ENCODE data around the gene ZBTB20.

ZBTB20 gene

DNA sequence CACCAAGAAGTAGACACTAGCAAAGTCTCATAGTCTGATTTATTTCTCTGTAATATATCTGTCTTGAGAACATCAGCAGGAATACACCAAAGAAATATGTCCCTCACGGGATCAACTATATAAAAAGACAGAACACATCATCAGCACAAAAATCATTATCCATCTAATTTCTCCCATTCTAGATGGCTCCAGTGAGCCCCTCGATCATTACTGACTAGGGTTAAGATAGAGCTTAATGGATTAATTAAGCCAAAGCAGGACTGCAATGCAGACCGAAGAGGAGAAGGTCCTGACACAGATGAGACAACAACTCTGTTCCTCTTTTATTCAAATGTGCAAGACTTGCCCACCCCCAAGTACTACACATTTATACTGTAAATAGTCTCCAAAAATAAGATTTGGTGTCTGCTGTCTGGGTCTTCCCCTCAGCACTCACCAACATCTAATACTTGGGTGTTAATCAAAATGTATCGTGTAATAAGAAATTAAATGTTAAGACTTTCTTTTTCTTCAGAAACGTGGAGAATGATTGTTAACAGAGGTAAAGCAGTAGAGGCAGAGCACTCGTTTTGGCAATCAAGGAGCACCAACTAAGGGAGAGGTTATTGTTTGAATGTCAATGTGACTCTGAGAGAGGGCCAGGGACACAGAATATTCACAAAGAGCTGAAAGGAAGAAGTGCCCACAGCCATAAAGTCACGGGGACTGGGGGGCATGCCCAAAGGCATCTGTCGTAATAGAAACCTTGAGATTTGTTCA, 719.6 kb downstream of the ZBTB20 start:
- DNase-seq, result no peak

DNA sequence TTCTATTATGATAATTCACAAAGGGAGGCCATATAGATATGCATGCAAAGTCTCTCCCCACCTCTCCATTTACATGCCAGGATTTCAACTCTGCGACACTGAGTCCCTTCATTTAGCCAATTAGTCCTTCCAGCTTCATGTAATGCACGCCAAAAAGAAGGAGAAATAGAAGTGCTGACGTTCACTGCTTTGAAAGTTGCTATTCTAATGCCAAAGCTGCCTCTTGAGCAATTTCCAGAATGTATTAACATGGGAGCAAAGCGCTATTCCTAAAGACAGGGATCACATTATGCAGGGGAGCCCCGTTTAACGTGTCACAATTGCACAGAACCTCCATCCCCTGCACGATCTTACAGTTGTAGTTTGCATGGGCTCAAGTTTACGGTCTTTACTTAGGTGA, 722.8 kb downstream of the ZBTB20 start:
- DNase-seq, result no peak

DNA sequence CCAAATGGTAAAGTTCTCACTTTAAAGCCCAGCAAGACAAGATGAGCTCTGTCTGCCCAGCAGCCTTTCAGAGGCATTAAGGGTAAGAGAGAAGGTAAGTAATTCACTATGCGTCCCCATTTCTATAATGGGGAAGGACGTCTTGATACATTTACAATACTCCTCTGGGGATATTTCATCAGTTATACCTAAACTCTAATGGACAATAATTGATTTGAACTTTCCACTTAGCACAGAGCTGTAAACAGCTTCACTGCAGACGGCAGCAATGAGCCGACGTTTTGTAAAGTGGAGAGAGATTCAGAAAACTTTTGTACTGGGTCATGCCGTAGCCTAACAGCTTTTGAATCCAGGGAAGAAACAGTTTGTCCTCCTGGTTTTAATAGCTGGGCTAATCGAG, 725.9 kb downstream of the ZBTB20 start:
- DNase-seq, result no peak

DNA sequence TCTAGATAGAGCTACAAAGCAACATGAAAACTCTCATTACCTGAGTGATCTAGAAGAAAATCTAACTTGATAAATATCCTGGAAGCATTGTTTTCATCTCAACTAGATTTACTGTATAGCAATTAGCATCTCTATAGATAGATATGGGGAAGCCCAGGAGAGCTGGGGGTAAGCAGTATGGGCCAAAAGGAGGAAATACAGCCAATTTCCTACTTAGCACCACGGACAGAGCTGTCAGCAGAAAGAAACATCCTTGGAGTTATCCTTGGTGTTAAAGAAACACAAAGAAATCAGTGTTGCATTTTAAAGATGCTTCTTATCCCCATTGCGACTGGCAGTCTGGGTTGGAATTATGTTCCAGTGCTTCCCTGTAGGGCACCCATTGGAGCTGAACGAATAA, 727.0 kb downstream of the ZBTB20 start:
- no peak for DNase-seq

DNA sequence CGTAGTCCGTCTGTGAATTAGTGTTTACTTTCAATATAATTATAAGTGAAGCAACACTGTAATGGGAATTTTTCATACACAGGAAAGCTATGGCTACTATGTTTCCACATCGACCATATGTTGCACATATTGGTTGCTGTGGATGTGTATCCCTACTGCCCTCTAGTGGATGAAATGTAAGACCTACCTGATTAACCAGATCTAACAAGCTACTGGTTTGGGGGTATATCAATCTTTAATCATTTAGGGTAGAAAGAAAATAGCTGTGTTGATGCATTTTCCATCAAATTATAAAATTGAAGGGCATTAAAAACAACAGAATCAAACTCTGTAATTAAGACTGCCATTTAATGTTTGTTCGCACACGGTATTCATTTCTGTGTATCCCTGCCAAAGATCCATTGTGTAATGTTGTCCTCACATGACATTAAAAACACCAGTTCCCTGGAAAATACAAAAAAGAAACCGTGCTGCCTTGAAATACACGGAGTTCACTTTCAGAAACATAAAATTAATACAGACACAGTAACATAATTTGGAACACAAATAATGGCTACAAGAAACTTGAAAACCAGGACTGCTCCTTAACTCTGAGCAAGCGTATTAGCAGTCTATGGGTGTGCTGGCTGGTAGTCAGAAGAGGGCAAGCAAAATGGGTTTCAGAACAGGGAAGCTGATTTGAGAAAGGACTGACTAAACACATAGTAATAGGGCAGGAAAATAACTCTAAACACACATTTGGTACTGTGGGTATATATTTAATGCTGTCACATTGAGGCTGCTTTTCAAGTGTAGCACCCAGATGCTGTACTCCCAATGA, 728.2 kb downstream of the ZBTB20 start:
- DNase-seq, result no peak

DNA sequence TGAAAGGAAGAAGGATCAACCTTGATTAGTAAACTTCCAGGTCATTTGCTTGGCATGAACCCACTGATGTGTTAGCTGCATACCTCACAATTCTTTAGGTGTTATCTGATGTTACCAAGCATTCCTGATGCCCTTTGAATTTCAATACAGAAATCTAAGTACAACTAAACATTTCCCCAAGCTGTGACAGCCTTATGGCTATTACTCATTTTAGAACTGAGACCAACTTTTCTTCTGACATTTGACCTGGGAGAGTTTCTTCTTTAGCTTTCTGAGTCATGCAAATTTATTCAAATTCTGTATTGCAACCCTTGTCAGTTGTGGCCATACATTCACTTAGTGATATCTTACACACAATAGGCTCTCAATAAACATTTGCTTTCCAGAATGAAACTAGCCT, 729.0 kb downstream of the ZBTB20 start:
- DNase-seq, result no peak

DNA sequence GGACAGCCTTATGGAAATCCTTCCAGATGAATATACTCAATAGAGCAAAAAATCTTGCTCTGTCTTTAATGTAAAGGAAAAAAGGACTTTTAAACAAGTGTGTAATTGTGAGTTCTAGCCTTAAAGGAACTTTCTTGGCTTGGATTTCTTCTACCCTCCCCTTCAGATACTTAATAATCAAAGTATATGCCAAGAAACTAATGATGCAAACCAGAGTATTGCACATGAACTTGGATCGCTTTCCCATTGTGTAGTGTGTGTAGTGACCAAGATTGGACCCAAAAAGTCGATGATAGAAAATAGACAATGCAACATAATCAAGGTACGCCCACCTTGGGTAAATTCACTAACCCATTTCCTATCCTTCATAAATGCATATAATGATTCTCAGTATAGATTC, 729.4 kb downstream of the ZBTB20 start:
- DNase-seq, result no peak

DNA sequence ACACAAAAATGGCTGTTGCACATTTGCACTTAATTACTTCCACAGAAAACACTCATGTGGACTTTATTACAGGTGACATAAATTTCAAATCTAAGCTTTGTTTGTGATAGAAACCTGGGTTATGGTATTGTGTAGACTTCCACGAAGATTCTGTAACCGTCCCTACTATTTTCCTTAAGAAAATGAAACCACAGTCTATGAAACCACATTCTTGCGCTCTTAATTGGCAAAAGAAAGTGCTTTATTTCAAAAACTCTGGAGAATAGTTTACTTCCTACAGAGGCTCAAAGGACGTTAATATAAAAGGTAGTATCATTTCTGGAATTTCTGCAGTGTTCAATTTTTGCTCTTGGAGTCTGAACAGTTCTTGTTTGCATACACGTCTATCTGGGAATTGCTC, 729.8 kb downstream of the ZBTB20 start:
- no peak for DNase-seq

DNA sequence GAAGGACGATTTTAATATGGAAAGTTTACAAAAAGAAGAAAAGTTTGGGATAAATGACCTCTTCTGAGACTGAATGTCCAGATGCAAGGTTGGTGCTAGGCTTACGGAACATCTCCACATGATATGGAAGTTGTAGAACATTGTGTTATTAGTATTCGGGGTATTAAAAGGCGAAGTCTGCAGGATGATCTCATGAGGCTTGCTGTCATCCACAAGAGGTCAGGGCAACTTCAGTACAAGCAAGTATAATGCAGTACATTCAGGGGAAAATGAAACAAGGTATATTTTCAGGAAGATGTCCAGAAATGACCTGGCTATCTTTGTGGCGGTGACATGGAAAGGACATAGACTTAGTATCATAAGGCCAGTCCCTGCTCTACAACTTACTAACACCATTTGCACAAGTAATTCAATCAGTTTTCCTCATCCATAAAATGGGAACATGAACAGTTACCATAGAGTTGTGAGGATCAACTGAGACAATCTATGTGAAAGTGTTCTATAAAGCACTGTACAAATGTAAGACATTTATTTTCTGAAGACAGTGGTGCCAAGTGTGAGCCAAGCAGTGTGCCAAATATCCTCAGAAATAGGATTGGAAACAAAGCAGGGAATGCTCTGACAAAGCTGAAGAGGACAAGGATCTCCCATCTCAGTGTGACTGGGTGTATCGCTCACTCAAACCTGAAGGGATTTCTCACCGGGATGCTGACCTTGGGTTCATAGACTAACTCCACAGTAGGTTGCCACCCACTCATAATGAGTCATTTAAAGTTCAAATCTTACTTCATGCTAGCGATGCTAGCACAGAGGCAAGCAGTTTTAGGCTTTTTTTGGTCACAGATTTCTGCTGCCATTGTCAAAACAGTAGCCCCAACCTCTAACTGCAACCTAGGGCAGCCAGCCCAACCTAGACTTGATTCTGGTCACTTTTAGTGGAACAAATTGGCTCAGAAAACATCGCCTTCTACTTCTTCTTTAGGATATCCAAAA, 735.0 kb downstream of the ZBTB20 start:
- peak; percentile 43 to 54 for DNase-seq

DNA sequence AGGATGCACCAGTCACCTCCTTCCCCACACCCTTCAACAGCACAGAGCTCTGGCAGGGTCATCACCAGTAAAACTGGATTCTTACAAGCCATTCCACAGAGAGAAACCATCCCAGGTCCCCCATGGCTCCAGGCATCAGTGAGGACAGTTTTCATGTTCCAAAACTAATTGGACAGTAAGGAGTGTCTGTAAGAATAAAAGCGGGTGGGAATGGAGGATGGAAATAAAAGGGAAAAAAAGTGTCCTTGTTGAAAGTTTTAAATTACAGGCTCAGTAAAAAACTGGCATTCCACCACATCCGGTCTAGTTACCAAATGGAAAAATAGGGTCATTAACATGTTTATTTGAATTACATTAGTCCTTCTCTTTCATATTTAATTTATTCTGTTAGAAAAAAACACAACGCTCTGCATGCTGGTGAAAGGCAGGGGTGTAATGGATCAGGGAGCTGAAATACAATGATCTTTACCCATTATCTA, 735.9 kb downstream of the ZBTB20 start:
- DNase-seq, result no peak

DNA sequence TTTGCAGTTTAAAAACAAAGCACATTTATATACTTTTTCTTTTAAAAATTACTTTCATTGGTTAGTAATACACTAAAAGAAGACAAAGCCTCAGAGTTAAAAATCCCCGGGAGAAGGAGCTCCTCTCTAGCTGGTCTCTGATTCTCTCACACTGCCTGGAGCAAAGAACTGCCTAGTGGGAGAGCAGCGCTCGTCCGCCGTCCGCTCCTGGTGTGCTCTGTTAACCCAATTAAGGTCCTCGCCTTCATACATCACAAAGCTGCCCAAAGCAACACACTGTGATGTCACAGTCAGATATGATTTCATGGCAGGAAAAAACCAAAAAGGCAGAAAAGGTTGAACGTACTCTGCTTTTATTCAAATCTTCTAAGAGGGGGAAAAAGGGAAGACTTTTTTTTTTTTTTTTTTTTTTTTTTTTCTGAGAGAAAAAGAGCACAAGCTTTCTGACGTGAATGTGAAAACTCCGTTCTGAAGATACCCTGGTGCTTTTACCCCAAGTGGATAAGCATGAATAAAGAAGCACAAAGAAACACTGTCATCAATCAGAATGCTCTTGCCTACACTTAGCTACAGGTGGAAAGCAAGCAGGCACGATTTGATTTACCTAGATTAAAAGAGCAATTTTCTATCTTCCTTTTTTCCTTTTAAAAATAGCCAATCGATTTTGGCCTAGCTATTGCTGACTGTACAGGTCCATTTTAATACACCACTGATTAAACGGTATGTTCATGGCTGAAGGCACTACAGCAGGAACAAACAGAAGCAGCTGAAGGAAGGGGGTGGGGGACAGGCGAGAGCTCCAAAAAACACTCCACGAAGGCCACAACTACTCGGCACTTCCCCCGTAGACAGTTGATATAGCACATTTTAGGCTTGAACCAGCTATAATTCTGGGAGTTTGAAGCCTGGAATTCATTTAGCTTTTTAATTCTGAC, 738.1 kb downstream of the ZBTB20 start:
- DNase-seq, result no peak

DNA sequence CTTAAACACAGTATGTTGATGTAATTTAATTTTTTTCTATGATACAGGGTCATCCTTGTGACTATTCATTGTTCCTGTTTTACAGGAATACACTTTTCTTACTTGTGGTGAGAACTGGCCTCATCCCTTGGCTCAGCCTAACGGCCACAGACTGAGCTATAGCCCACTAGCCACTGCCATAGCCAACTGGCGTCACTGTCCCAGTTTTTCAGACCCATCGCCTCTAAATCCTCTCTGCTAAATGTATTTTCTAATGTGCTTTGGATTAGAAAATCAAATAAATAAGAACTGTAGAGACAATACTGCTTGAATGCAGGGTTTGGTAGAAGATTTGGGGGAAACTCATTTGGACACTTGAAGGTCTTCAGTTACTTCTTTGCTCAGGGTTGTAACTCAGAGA, 740.2 kb downstream of the ZBTB20 start:
- DNase-seq, result no peak

DNA sequence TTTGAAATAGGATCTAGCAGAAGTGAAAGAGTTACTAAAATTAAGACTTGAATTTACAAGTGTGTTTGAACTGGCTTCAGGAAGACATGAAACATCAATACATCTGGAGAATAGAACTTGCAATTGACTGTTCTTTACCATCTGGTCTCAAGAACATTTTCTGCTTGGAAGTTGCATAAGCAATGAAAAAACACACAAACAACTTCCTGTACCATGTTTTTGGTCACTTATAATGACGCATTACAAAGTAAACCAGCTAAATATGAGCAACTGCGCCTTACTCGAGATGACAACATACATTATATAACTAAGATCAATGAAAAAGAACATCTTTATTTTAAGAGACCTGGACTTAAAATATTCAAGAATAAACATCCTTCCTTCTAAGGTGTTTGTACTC, 740.8 kb downstream of the ZBTB20 start:
- no peak for DNase-seq

DNA sequence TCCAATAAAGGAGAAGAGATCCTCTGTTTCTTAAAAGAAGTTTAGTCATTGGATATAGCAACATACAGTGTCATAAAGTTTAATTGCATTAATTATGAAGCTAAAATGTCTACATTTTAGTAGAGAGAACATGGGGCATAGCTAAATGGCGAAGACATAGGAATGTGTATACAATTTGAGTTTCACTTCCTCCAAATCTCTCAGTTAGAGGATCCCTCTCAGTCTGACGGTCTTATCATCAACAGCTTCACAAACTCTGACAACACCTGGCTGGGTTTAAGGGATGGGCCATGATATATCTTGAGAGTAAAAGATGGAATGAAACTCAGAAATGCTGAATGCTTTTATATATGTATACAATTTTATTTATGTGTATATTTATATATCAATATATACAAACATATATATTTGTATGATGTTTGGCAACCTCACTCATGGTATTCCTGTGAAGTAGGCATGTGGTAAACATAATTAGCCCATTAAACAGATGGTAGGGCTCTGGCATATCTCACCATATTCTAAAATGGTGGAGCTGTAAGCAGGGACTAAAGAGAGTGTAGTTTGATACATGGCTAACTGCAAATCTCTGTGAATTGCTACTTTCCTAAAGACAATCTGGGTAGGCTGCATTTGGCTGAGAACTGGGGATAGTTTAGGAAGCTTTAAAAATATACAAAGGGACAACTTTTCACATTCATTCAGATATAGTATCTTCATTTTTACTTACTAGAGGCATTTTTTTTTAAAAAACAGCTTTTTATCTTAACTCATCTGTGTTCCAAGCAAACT, 741.7 kb downstream of the ZBTB20 start:
- DNase-seq, result no peak

DNA sequence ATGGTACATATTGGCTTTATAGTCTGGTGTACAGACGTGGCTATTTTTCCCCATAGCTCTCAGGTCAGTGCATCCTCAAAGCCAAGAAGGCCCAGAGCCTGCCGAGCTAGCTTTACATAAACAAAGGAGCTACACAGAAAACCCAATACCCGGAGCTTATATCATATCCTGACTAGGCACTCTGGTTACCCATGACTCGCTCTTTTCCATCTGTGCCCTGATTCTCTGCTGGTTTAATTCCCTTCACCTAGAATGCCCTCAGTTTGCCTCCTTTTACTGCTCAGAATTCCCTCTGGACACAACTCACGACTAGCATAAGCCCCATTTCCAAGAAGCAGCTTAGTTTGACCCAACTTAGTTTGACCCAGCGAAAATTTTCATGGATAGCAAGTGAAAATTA, 742.5 kb downstream of the ZBTB20 start:
- DNase-seq, result no peak

DNA sequence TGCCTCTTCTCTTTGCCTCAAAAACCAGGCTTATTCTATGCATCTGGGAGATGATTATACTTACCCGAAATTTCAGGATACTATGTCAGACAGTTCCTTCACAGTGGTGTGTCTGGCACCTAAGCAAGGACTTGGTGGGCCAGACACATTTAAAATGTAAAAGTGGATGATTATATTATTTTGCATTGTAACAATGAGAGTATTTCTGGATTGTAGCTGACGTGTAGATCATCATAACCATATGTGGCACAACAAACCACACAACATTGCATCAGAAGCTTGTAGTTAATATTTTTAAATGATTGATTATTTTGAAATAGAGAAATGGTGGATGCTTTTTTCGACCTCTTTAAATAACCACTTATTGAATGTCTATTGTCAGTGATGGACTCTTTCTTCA, 744.2 kb downstream of the ZBTB20 start:
- no peak for DNase-seq

DNA sequence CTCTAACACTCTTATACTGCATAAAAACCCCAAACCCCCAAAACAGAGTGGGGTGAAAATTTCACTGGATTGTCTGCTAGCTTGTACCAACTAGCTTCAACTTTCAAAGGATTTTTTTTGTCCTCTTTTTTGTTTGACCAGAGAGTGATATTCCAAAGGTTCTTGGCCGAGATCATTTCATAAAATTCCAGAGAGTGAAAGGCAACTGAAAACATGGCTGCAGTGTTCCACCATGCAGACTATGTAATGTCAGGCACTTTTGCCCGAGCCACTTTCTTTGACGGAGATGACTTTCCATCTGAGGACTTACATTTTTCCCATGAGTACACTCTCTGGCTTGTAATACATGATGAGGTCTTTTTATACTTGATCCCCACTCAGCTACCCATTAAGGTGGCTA, 745.7 kb downstream of the ZBTB20 start:
- DNase-seq, result no peak

DNA sequence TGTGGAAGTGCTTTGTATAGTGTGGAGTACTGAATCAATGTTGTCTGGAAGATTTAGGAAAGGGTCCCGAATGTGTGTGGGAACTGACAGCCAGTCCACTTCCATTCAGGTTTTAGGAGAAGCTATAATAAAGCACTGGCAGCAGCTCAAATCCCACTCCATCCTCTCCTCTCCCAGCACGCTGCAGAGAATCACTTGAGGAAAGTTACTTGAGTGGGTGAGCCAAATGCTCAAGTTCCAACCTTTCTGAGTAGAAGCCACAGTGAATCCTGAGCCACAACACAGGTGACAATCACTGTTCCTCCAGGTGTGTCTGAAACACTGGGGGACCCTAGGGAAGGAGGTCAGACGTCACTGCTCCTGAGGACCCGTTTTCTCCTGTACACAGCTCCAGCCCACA, 746.7 kb downstream of the ZBTB20 start:
- no peak for DNase-seq

DNA sequence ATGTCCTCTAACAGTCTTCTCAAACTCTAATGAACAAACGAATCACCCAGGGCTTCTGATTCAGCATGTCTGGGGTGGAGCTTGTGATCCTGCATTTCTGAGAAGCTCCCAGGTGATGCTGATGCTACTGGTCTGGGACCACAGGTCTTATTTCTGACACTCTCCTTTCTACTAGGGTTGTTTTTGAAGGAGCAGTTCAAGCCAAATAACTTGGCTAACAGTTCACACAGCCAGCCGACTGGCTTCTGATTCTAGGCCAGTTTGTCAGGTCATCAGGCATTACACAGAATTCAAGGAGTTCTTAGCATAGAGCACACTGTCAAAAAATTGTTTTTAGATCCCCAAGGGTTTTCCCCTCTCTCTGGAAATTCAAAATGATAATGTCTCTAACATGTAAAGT, 752.5 kb downstream of the ZBTB20 start:
- DNase-seq, result no peak

DNA sequence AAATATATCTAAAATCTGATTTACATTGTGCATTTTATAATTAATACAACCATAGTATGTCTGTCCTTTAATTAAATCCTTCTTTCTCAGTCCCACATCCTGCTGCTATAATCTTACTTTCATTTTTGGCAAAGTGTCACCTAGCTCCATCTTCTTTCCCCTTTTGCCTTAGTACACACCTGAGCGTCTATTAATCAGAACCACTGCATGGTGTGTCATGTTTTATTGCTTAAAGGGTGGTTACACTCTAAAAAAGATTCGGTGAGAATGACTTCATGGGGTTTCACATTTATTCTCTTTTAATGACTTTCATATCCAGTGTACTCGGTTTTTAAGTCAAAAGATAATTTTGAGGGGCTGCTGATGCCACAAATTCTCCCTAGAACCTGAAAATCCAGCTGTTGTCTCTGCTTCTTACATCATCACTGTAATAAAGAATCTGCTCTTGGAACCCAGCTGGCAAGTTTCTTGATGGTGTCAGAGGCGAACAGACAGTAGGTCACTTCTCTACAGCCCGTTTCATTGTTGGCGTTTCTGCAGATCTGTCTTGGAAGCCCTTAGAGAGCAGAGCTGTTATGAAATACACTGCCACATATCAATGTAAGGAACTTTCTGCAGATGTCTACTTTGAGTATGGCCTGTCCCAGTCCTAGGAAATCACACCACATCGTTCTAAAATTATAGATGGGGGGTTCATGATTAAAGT, 753.6 kb downstream of the ZBTB20 start:
- no peak for DNase-seq
